Bronchial epithelial cell (primary cell): Measurements from ENCODE around the gene SLC13A4. TPM values are rescaled to one million over a fixed set of nuclear protein-coding genes. Genes with fewer than 3 reads are reported as not detected.

Experiments
- DNase-seq: peaks from one replicate; pipeline ENCODE4 v3.0.0-alpha.2; 2010; ENCODE audit warnings: low read depth
- FAIRE-seq: peaks from 2 replicates; lab custom pipeline; 2011; peaks lifted over from hg19 to GRCh38; lab: Jason Lieb, UNC
- H3K27me3 ChIP-seq: 2 replicates; pipeline ENCODE4 v1.5.1; 2011; ENCODE audit warnings: low read length; ENCODE audit not compliant: control insufficient read depth, insufficient read depth
- H3K36me3 ChIP-seq: 2 replicates; pipeline ENCODE4 v1.5.1; 2011; ENCODE audit warnings: low read length; ENCODE audit not compliant: control insufficient read depth, insufficient read depth
- H3K4me3 ChIP-seq: 2 replicates; pipeline ENCODE4 v1.5.1; 2011; ENCODE audit warnings: mild to moderate bottlenecking, low read depth, low read length, control low read depth
- CTCF ChIP-seq: IDR thresholded peaks from 2 replicates; pipeline ENCODE4 v1.5.1; 2011; ENCODE audit warnings: mild to moderate bottlenecking, moderate library complexity, low read length, control low read depth, inconsistent platforms; ENCODE audit not compliant: insufficient read depth, severe bottlenecking
- total RNA-seq: library from RNA; depleted of rRNA; stranded (reverse); fragments of >200 nt; gene quantifications from 2 replicates; pipeline ENCODE4 v1.2.1, GENCODE V29; 2014

SLC13A4 gene
- total RNA-seq, 1 donor from 2014 or later: under 0.01 TPM

- FAIRE-seq (no peak), DNase-seq (no peak)
- H3K4me3 ChIP-seq: no peak overlapping the region
- TF ChIP-seq CTCF: no peak
- H3K27me3 ChIP-seq: no peaks in the 10 kb centered on the region
- peaks cover 4% of the 10 kb centered on the region for H3K36me3 ChIP-seq
These were observed 40.5 kb downstream of the SLC13A4 start for GRCh38 chr7:135687466-135687865.

- no peak for FAIRE-seq
- TF ChIP-seq CTCF: no peak
- H3K36me3 ChIP-seq: peaks cover 1% of the 10 kb centered on the region
- no peaks in the 10 kb centered on the region for H3K27me3 ChIP-seq
- no peak overlapping the region for H3K4me3 ChIP-seq
- DNase-seq: no peak
These were observed 42.5 kb downstream of the SLC13A4 start for GRCh38 chr7:135685306-135686084.

- FAIRE-seq (no peak), DNase-seq (no peak)
- H3K36me3 ChIP-seq: peaks cover 1% of the 10 kb centered on the region
- no peak for TF ChIP-seq CTCF
- H3K4me3 ChIP-seq: no peak overlapping the region
- H3K27me3 ChIP-seq: no peaks in the 10 kb centered on the region
These were observed 43.3 kb downstream of the SLC13A4 start for GRCh38 chr7:135684699-135685098.

GRCh38 chr7:135684136-135684535 lies 43.9 kb downstream of the SLC13A4 start:
- FAIRE-seq (no peak), DNase-seq (peak; percentile 39)
- H3K27me3 ChIP-seq: no peaks in the 10 kb centered on the region
- H3K4me3 ChIP-seq: no peak overlapping the region
- TF ChIP-seq CTCF: no peak
- peaks cover 1% of the 10 kb centered on the region for H3K36me3 ChIP-seq

GRCh38 chr7:135683609-135684008 lies 44.4 kb downstream of the SLC13A4 start:
- H3K4me3 ChIP-seq: no peak overlapping the region
- peak; percentile 82 for DNase-seq
- H3K36me3 ChIP-seq: peaks cover 1% of the 10 kb centered on the region
- no peak for TF ChIP-seq CTCF
- no peak for FAIRE-seq
- no peaks in the 10 kb centered on the region for H3K27me3 ChIP-seq
